HG02938 (cell line): ENCODE data around the gene ATXN7L3.
"Not testable (repeated sequence)": the region's sequence is repeated elsewhere in the genome, so short reads cannot be mapped to it uniquely, and the experiment has no call there.

Experiments used
- ATAC-seq: cut with Tn5 transposase; IDR thresholded peaks from one replicate; pipeline ENCODE4 v1.9.1; 2021; ENCODE audit warnings: mild to moderate bottlenecking, moderate library complexity; ENCODE audit not compliant: unreplicated experiment

Gene ATXN7L3

GRCh38 chr17:44199553-44200477, at the start of gene ATXN7L3:
Gene ATXN7L3, minus strand, starts transcription at chr17:44199884. Its CDS starts 1,814 bp downstream, at chr17:44198070.
- ATAC-seq, result peak; percentile 55

- ATAC-seq, result no peak
Observed at GRCh38 chr17:44247876-44248736, 48.4 kb upstream of the ATXN7L3 start.

GRCh38 chr17:44247440-44247841, 47.8 kb upstream of the ATXN7L3 start:
- no peak for ATAC-seq

GRCh38 chr17:44241106-44241624, 41.5 kb upstream of the ATXN7L3 start:
- ATAC-seq, result no peak

- not testable (repeated sequence) for ATAC-seq
Observed at GRCh38 chr17:44237886-44238285, 38.2 kb upstream of the ATXN7L3 start.

- no peak for ATAC-seq
Observed at GRCh38 chr17:44236444-44236991, 36.8 kb upstream of the ATXN7L3 start.

- no peak for ATAC-seq
Observed at GRCh38 chr17:44235583-44235936, 35.9 kb upstream of the ATXN7L3 start.

GRCh38 chr17:44233582-44233981, 33.9 kb upstream of the ATXN7L3 start:
- no peak for ATAC-seq

- no peak for ATAC-seq
Observed at GRCh38 chr17:44232061-44232460, 32.4 kb upstream of the ATXN7L3 start.

GRCh38 chr17:44230140-44230539, 30.5 kb upstream of the ATXN7L3 start:
- no peak for ATAC-seq

- no peak for ATAC-seq
Observed at GRCh38 chr17:44229090-44229489, 29.4 kb upstream of the ATXN7L3 start.

- no peak for ATAC-seq
Observed at GRCh38 chr17:44223541-44224071, 23.9 kb upstream of the ATXN7L3 start.

- no peak for ATAC-seq
Observed at GRCh38 chr17:44222112-44222869, 22.6 kb upstream of the ATXN7L3 start.

GRCh38 chr17:44221862-44222111, 22.1 kb upstream of the ATXN7L3 start:
- ATAC-seq, result no peak

GRCh38 chr17:44221084-44221861, 21.6 kb upstream of the ATXN7L3 start:
- ATAC-seq, result no peak

GRCh38 chr17:44220213-44221083, 20.8 kb upstream of the ATXN7L3 start:
- ATAC-seq, result no peak

- ATAC-seq, result peak; percentile 8
Observed at GRCh38 chr17:44219616-44220212, 20.0 kb upstream of the ATXN7L3 start, which contains the start of gene UBTF. Gene UBTF, minus strand, starts transcription at chr17:44219675. Its CDS starts 1,446 bp downstream, at chr17:44218229.

- ATAC-seq, result peak; percentile 30
Observed at GRCh38 chr17:44219108-44219615, 19.5 kb upstream of the ATXN7L3 start.
